H9 (cell line): ENCODE measurements around the gene RAD23A. TPM values are rescaled to one million over a fixed set of nuclear protein-coding genes. Genes with fewer than 3 reads are reported as not detected.
A peak's percentile ranks its signal among the peaks of the same experiment; 100 is the strongest.

Experiments
- DNase-seq: peaks from one replicate; pipeline ENCODE4 v3.0.0-alpha.2; 2017
- H2AFZ ChIP-seq: one replicate; pipeline ENCODE4 v1.6.1; 2013; ENCODE audit warnings: mild to moderate bottlenecking, low read length, control low read depth, moderate library complexity
- H2AK5ac ChIP-seq: 2 replicates; pipeline ENCODE4 v1.6.1; 2013; ENCODE audit warnings: low read length, control low read depth, mixed read lengths; ENCODE audit not compliant: insufficient read length
- H2BK120ac ChIP-seq: one replicate; pipeline ENCODE4 v1.6.1; 2013; ENCODE audit warnings: low read depth, mild to moderate bottlenecking, low read length, control low read depth, inconsistent platforms; ENCODE audit not compliant: poor library complexity, severe bottlenecking
- H2BK12ac ChIP-seq: 2 replicates; pipeline ENCODE4 v1.6.1; 2013; ENCODE audit warnings: low read length, control low read depth, mixed read lengths, low read depth; ENCODE audit not compliant: insufficient read length
- H2BK15ac ChIP-seq: 2 replicates; pipeline ENCODE4 v1.6.1; 2013; ENCODE audit warnings: low read depth, low read length, control low read depth
- H2BK20ac ChIP-seq: one replicate; pipeline ENCODE4 v1.6.1; 2013; ENCODE audit warnings: low read depth, mild to moderate bottlenecking, low read length, control low read depth, inconsistent platforms; ENCODE audit not compliant: poor library complexity, severe bottlenecking
- H2BK5ac ChIP-seq: 2 replicates; pipeline ENCODE4 v1.6.1; 2013; ENCODE audit warnings: low read length, control low read depth, mixed read lengths; ENCODE audit not compliant: insufficient read length
- H3K14ac ChIP-seq: 2 replicates; pipeline ENCODE4 v1.6.1; 2013; ENCODE audit warnings: low read length, control low read depth; ENCODE audit not compliant: insufficient read depth
- H3K18ac ChIP-seq: 2 replicates; pipeline ENCODE4 v1.6.1; 2013; ENCODE audit warnings: low read depth, mild to moderate bottlenecking, mixed read lengths, low read length, control low read depth; ENCODE audit not compliant: insufficient read length
- H3K23ac ChIP-seq: 2 replicates; pipeline ENCODE4 v1.6.1; 2013; ENCODE audit warnings: low read length, control low read depth, mixed read lengths, low read depth; ENCODE audit not compliant: insufficient read length
- H3K23me2 ChIP-seq: 2 replicates; pipeline ENCODE4 v1.6.1; 2013; ENCODE audit warnings: low read depth, mild to moderate bottlenecking, mixed read lengths, low read length, control low read depth; ENCODE audit not compliant: insufficient read length, poor library complexity, severe bottlenecking
- H3K27ac ChIP-seq: 2 replicates; pipeline ENCODE4 v1.5.1; 2013; ENCODE audit warnings: low read length, control low read depth, mixed read lengths, low read depth; ENCODE audit not compliant: insufficient read length
- H3K27me3 ChIP-seq: 2 replicates; pipeline ENCODE4 v1.6.1; 2013; ENCODE audit warnings: low read length, control low read depth, inconsistent platforms; ENCODE audit not compliant: insufficient read depth
- H3K4ac ChIP-seq: 2 replicates; pipeline ENCODE4 v1.6.1; 2013; ENCODE audit warnings: low read depth, mild to moderate bottlenecking, control low read depth, inconsistent platforms, low read length, moderate library complexity
- H3K4me1 ChIP-seq: 2 replicates; pipeline ENCODE4 v1.6.1; 2013; ENCODE audit warnings: low read length, control low read depth, inconsistent platforms; ENCODE audit not compliant: insufficient read depth
- H3K4me2 ChIP-seq: 2 replicates; pipeline ENCODE4 v1.6.1; 2013; ENCODE audit warnings: low read length, control low read depth, mixed read lengths; ENCODE audit not compliant: insufficient read length, insufficient read depth
- H3K56ac ChIP-seq: 2 replicates; pipeline ENCODE4 v1.6.1; 2013; ENCODE audit warnings: low read depth, mild to moderate bottlenecking, mixed read lengths, low read length, control low read depth; ENCODE audit not compliant: insufficient read length
- H3K79me1 ChIP-seq: 2 replicates; pipeline ENCODE4 v1.6.1; 2013; ENCODE audit warnings: low read depth, mild to moderate bottlenecking, moderate library complexity, low read length, control low read depth, inconsistent platforms; ENCODE audit not compliant: insufficient read depth, poor library complexity, severe bottlenecking
- H3K79me2 ChIP-seq: 2 replicates; pipeline ENCODE4 v1.6.1; 2013; ENCODE audit warnings: low read length, control low read depth, inconsistent platforms; ENCODE audit not compliant: insufficient read depth
- H3K9ac ChIP-seq: 2 replicates; pipeline ENCODE4 v1.6.1; 2013; ENCODE audit warnings: low read length, control low read depth, mixed read lengths; ENCODE audit not compliant: insufficient read length; ENCODE audit errors: extremely low read depth
- H3K9me3 ChIP-seq: one replicate; pipeline ENCODE4 v1.6.1; 2013; ENCODE audit warnings: low read depth, low read length, inconsistent platforms; ENCODE audit not compliant: control insufficient read depth
- H3T11ph ChIP-seq: one replicate; pipeline ENCODE4 v1.6.1; 2013; ENCODE audit warnings: mild to moderate bottlenecking, low read length, control low read depth, inconsistent platforms
- H4K20me1 ChIP-seq: one replicate; pipeline ENCODE4 v1.6.1; 2013; ENCODE audit not compliant: control insufficient read depth, insufficient read length, insufficient read depth
- H4K5ac ChIP-seq: 2 replicates; pipeline ENCODE4 v1.6.1; 2013; ENCODE audit warnings: low read depth, mild to moderate bottlenecking, mixed read lengths, low read length, control low read depth; ENCODE audit not compliant: insufficient read length
- H4K8ac ChIP-seq: replicated peaks from 2 replicates; pipeline ENCODE4 v1.6.1; 2013; ENCODE audit warnings: low read length, control low read depth, mixed read lengths, low read depth; ENCODE audit not compliant: insufficient read length
- H4K91ac ChIP-seq: 2 replicates; pipeline ENCODE4 v1.6.1; 2013; ENCODE audit warnings: low read depth, mild to moderate bottlenecking, moderate library complexity, mixed read lengths, low read length, control low read depth; ENCODE audit not compliant: insufficient read length
- H3K27ac Mint-ChIP-seq, 3 experiments: 2 replicates in 2 of 3; 3 replicates in 1 of 3; pipeline ENCODE4 v1.8.0; 2020 to 2021; ENCODE audit warnings: mixed read lengths in 3 of 3, mild to moderate bottlenecking in 1 of 3, moderate library complexity in 1 of 3
- H3K27me3 Mint-ChIP-seq: 2 replicates; pipeline ENCODE4 v1.8.0; 2021; ENCODE audit warnings: low read depth, mild to moderate bottlenecking, moderate library complexity, mixed read lengths
- H3K36me3 Mint-ChIP-seq, 3 experiments: 2 replicates in 2 of 3; 3 replicates in 1 of 3; pipeline ENCODE4 v1.8.0; 2020 to 2021; ENCODE audit warnings: low read depth in 3 of 3, mixed read lengths in 3 of 3; ENCODE audit not compliant: insufficient read depth in 1 of 3
- H3K4me1 Mint-ChIP-seq, 2 experiments: 2 replicates each; pipeline ENCODE4 v1.8.0; 2020; ENCODE audit warnings: mixed read lengths in 2 of 2
- H3K4me3 Mint-ChIP-seq, 2 experiments: 2 replicates in 1 of 2; 3 replicates in 1 of 2; pipeline ENCODE4 v1.8.0; 2020 to 2021; ENCODE audit warnings: mild to moderate bottlenecking in 2 of 2, mixed read lengths in 2 of 2, moderate library complexity in 1 of 2
- H3K9me3 Mint-ChIP-seq, 2 experiments: 2 replicates in 1 of 2; 3 replicates in 1 of 2; pipeline ENCODE4 v1.8.0; 2020; ENCODE audit warnings: mild to moderate bottlenecking in 2 of 2, mixed read lengths in 2 of 2, moderate library complexity in 1 of 2
- WGBS: extraction: QIAGEN DNeasy Blood & Tissue Kit; methylation state at CpG from one replicate; pipeline ENCODE4 v1.1.7; 2013; ENCODE audit warnings: missing lambda C conversion rate, low lambda C conversion rate, mixed read lengths; ENCODE audit not compliant: insufficient read length; ENCODE audit errors: extremely low coverage; 5-methylcytosine and 5-hydroxymethylcytosine counted together
- total RNA-seq: library from RNA; stranded (reverse); gene quantifications from 2 replicates; pipeline ENCODE4 v1.2.1, GENCODE V29; 2021
- TF ChIP-seq, protein P1 (sequence below): fragments of 200-600 bp; sonication (generic); conservative IDR thresholded peaks from 3 replicates; pipeline ENCODE4 v1.8.0; 2021; ENCODE audit warnings: antibody characterized with exemption, mild to moderate bottlenecking

The RAD23A gene
- total RNA-seq, 1 experiment from 2014 or later, result 62.2 TPM

DNA sequence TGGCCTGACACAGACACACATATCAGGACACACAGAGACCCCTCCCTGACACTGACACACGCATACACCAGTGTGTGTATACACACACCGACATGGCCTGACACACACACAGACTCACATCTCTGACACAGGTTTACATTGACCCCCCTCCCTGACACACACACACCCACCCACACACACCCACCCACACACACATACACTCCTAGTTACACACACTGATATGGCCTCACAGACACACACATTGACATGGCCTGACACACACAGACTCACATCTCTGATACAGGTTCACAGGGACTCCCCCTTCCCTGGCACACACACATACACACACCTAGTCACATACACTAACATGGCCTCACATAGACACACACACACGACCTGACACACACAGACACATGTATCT is 45.2 kb downstream of the RAD23A start:
- H4K8ac ChIP-seq, result no peak overlapping the region
- WGBS, result no CpG with 5 or more reads among the region's 3 CpGs
- H3K79me1 ChIP-seq, result no peaks in the 10 kb centered on the region
- peaks cover 29% of the 10 kb centered on the region for H3K27me3 ChIP-seq
- H2AFZ ChIP-seq, result no peak overlapping the region
- no peak for DNase-seq
- H3K23me2 ChIP-seq, result peaks cover under 1% of the 10 kb centered on the region
- H2BK120ac ChIP-seq, result no peak overlapping the region
- Mint-ChIP-seq H3K9me3 (peaks cover 2 to 9% of the 10 kb centered on the region in 2 experiments; a peak in 3 of 5 replicates), H3K36me3 (peaks cover 0 to 2% (median 0%) of the 10 kb centered on the region in 3 experiments; a peak in 1 of 7 replicates), H3K27ac (no peak overlapping the region), H3K4me3 (peak overlapping the region in 1 of 2 experiments; percentile 21; a peak in 2 of 5 replicates), H3K4me1 (peaks cover 5 to 9% of the 10 kb centered on the region in 2 experiments), H3K27me3 (peaks cover 53% of the 10 kb centered on the region)
- no peaks in the 10 kb centered on the region for H3K79me2 ChIP-seq
- H3K56ac ChIP-seq, result no peak overlapping the region
- H2BK5ac ChIP-seq, result no peak overlapping the region
- peaks cover 5% of the 10 kb centered on the region for H4K20me1 ChIP-seq
- no peak overlapping the region for H4K5ac ChIP-seq
- no peak overlapping the region for H2BK20ac ChIP-seq
- H3K27ac ChIP-seq, result no peak overlapping the region
- H3K14ac ChIP-seq, result no peak overlapping the region
- no peak overlapping the region for H2BK12ac ChIP-seq
- no peak overlapping the region for H3K4ac ChIP-seq
- H3T11ph ChIP-seq, result no peak overlapping the region
- H3K23ac ChIP-seq, result no peak overlapping the region
- no peak overlapping the region for H2BK15ac ChIP-seq
- no peak overlapping the region for H3K9ac ChIP-seq
- H3K18ac ChIP-seq, result no peak overlapping the region
- no peaks in the 10 kb centered on the region for H3K4me1 ChIP-seq
- no peaks in the 10 kb centered on the region for H3K9me3 ChIP-seq
- H3K4me2 ChIP-seq, result no peak overlapping the region
- no peak overlapping the region for H4K91ac ChIP-seq
- TF ChIP-seq, protein P1, sequence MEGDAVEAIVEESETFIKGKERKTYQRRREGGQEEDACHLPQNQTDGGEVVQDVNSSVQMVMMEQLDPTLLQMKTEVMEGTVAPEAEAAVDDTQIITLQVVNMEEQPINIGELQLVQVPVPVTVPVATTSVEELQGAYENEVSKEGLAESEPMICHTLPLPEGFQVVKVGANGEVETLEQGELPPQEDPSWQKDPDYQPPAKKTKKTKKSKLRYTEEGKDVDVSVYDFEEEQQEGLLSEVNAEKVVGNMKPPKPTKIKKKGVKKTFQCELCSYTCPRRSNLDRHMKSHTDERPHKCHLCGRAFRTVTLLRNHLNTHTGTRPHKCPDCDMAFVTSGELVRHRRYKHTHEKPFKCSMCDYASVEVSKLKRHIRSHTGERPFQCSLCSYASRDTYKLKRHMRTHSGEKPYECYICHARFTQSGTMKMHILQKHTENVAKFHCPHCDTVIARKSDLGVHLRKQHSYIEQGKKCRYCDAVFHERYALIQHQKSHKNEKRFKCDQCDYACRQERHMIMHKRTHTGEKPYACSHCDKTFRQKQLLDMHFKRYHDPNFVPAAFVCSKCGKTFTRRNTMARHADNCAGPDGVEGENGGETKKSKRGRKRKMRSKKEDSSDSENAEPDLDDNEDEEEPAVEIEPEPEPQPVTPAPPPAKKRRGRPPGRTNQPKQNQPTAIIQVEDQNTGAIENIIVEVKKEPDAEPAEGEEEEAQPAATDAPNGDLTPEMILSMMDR, result no peak
- no peak overlapping the region for H2AK5ac ChIP-seq
